ENCODE measurements around the gene TBC1D8.

Gene TBC1D8

DNA sequence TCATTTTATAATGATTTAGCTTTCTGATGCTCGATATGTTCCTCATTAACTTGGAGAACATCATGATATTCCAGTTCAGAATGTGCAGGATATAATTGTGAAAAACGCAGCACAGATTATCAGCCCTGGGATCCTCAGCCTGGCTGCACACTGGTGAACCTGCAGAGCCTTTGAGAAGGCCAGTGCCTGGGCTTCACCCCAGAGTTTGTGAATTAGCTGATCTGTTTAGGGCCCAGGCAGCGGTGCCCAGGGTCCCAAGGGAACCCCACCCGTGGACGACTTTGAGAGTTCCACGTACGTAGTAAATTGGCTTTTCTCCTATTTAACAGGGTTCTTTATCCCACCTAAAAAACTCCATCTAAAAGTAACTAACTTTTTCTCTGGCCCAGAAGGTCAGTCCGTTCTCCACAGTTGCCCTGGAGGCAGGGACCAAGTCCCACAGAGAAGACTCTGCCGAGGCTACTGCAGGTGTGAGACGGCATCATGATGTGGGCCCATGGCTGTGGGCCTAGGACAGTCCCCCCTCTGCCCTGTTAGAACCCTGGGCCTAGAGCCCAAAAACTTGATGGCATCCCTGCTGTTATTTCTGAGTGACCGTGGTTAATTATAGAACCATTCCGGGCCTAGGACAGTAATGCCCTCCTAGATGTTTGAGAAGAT lies 188.7 kb downstream of the TBC1D8 start:
- no peak for DNase-seq

- DNase-seq = no peak
These were observed 190.5 kb downstream of the TBC1D8 start for GRCh38 chr2:100960688-100961087.

- no peak for DNase-seq
These were observed 191.8 kb downstream of the TBC1D8 start for GRCh38 chr2:100959225-100959880.

DNA sequence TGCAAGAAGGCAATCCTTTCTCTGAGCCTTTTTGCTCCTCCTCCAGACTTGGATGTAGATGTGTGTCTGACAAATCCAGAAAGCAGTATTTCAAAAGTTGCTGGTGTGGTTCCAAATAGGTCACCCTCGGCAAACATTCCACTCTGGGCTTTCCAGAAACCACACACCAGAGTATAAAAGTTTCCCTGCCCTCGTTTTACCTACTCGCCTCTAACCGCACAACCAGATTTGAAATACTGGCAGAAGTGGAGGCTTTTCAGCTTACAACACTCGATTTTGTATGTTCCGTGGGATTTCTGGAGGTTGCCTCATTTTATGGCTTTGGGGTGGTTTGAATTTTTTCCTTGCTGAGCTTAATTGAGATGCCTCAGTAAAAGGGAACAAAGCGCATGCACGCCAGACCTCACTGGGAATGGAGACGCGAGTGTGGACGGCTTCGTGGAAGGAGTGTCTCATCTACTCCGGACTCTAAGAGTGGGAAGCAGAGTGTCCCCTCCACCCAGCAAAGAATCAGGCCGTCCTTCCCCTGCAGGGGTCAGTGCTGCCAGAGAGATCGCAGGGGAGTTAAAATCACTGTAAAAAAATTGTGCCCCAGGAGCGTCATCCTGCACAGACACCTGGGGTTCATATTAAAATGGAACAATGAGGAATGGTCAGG lies 193.1 kb downstream of the TBC1D8 start:
- peak in 1 of 56 donors; percentile 21 for DNase-seq
